Islet precursor cell (in vitro differentiated cells): Measurements from ENCODE around the gene AP1M1.
"Not testable (repeated sequence)": the region's sequence is repeated elsewhere in the genome, so short reads cannot be mapped to it uniquely, and the experiment has no call there.

Experiments used
- DNase-seq: peaks from one replicate; pipeline ENCODE4 v3.0.0-alpha.2; 2018

AP1M1 gene

DNA sequence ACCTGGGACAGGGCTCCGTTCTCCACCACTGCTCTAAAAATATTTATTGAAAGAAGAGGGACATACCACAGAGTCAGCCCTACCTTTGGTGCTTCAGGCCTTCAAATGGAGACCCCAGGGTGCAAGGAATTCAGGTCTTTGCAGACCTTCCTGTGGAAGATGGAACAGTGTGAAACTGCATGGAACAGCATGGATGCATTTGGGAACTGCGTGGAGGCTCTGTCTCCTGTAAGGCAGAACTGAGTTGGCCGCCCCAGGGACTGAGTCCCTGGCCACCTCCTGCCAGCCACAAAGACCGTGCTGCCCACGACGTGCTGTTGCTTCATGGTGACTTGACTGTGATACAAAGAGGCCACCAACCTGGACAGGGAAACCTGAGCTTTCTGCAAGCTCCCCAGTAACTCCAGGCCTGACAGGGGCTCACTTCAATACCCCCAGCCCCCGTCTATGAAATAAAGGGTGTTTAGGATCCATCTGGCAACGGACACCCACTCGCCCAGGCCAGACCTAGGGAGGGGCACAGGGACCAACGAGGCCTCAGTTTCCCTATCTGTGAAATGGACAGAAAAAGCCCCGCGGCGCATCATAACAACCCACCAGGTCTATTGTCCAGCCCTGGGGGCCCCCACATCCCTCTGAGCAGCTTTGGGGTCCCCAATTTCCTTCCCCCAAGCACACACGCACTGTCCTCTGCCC lies 68.3 kb downstream of the AP1M1 start:
- no peak for DNase-seq

DNA sequence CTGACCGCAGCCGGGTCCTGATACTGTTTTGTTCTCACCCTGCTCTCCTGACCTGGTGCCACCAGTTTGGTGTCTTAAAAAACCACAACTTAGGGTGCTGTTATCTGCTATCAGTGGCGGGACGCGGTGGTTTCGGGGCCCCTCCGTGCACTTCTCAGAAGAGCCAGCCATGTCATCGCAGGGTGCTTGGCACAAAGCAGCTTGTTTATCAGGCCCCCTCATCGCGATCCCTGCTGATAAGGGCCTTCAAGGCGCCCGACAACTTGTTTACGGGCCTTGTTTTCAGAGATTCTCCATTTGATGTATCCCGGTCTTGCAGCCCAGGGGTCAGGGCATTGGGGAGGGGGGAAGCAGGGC lies 68.9 kb downstream of the AP1M1 start:
- no peak for DNase-seq

DNA sequence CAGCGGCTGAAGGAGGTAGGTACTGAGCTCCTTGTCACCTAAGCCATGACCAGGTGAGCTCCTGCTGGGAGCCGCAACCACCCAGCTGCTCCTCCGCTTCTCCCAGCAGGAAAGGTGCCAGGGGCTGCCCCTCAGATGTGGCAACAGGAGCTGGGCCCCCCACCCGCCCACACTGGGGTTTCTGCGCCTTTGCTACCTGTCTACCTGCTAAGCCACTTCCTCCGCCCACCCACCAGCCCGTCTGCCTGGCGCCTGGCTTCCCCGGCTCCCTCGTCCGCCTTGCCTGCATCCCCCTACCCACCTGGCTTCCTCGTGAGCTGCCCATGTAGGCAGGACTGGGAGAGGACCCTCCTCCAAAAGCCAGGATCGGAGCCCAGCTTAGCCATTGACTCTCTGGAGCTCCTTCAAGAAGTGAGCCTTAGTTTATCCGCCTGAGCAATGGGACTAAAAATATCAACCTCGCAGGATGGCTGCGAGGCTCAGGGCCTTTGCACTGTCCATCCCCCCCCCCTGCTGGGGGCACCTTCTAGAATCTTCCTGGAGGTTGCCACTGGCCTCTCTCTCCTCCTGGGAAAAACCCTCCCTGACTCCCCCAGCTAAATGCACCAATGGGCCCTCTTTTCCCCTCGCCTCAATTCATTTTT lies 71.1 kb downstream of the AP1M1 start:
- DNase-seq = no peak

DNA sequence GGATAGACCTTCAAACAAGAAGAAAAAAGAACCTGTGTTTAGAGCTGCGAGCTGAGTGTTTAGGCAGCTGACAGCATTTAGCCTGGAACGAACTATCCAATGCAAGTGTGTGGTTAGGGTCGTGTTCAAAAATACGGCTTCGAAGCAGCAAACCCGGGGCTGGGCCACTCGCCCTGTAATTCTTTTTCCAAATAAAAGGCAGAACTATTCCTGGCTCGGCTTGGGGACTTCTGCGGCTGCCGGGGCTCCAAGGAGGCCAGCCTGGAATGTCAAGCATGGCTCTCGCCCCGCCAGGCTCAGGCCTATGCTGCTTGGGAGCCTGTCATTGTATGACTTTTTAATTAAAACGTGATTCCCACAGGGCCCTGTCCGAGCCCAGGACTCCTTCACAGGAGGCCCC lies 75.2 kb downstream of the AP1M1 start:
- no peak for DNase-seq

DNA sequence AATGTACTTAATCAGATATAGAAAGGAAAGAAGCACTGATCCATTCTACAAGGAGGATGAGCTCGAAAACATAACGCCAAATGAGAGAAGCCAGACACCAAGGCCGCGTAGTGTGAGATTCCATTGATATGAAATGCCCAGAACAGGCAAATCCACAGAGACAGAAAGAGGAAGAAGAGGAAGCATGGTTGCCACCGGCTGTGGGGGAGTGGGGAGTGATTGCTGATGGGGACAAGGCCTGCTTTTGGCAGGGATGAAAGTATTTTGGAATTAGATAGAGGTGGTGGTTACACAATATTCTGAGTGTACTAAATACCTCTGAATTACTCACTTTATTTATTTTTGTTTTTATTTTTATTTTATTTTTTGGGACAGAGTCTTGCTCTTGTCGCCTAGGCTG lies 76.7 kb downstream of the AP1M1 start:
- DNase-seq = no peak

DNA sequence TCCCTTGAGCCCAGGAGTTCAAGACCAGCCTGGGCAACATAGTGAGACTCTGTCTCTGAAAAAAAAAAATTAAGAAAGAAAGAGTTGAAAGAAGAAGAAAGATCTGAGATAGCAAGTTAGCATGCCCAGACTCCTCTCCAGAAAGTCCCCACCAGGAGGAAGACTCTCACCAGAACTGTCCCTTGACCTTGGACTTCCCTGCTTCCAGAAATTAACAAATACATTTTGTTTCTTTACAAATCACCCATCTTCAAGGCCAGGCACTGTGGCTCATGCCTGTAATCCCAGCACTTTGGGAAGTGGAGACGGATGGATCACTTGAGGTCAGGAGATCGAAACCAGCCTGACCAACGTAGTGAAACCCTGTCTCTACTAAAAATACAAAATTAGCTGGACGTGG lies 82.6 kb downstream of the AP1M1 start:
- no peak for DNase-seq

DNA sequence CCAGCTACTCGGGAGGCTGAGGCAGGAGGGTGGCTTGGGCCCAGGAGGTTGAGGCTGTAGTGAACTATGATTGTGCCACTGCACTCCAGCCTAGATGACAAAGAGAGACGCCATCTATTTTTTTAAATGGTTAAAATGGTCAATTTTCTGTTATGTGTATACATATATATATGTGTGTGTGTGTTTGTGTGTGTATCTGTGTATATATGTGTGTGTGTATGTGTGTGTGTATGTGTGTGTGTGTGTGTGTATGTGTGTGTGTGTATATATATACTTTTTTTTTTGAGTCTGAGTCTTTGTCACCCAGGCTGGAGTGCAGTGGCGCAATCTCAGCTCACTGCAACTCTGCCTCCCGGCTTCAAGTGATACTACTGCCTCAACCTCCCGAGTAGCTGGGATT lies 84.0 kb downstream of the AP1M1 start:
- no peak for DNase-seq

DNA sequence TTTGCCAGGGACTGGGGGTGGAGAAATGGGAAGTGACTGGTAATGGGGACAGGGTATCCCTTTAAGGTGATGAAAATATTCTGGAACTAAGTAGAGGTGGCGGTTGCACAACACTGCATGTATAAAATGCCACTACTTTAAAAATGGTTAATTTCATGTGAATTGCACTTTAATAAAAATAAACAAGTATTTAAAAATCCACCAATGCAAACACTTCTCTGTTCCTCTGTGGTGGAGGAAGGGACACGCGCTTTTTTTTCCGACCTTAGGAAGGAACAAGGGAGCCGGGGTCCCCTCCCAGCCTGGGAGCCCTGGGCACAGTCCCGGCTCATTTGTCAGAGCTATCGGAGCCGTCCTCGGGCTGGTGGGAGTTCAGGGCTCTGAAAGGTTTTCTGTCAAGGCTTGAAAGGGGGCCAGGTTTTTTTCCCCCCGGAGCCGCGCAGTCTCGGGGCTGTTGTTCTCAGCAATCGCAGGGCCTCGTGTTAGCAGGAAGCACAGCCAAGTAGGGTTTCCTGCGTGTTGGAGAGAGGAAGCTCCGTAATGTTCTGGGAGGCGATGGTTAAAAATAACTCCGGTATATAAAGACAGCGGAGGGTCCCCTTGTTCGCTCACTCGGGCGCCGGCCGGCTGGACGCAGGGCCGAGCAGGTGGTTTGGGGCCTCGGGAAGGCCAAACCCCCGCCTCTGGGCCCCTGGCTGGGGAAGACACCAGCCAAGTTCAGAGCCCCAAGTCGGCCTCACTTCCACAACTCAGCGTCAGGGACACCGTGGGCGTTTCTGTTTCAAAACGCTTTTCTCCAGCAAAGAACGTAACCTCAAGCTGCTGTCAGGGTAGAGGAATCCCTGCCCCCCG lies 85.7 kb downstream of the AP1M1 start:
- DNase-seq = no peak

DNA sequence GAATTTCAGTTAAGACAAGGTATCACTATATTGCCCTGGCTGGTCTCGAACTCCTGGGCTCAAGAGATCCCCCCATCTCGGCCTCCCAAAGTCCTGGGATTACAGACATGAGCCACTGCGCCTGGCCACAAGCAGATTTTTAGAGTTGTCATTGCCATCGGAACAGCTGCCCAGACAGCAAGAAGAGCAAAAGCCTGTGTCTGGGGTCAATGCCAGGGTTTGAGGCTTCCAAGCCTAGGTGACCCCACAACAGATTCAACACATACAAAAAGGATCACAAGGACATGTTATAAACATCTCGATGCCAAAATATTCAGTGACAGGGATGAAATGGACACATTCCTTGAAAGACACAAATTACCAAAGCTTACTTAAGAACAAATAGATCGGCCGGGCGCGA lies 86.8 kb downstream of the AP1M1 start:
- DNase-seq = no peak

DNA sequence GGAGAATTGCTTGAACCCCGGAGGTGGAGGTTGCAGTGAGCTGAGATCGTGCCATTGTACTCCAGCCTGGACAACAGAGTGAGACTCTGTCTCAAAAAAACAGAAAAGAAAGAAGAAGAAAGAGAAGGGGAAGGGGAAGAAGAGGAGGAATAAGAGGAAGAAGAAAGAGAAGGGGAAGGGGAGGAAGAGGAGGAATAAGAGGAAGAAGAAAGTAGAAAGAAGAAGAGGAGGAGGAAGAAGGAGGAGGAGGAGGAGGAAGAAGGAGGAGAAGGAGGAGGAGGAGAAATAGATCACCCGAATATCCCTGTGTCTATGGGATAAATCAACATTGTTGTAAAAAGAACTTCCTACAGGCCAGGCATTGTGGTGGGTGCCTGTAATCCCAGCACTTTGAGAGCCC lies 87.4 kb downstream of the AP1M1 start:
- DNase-seq = not testable (repeated sequence)

DNA sequence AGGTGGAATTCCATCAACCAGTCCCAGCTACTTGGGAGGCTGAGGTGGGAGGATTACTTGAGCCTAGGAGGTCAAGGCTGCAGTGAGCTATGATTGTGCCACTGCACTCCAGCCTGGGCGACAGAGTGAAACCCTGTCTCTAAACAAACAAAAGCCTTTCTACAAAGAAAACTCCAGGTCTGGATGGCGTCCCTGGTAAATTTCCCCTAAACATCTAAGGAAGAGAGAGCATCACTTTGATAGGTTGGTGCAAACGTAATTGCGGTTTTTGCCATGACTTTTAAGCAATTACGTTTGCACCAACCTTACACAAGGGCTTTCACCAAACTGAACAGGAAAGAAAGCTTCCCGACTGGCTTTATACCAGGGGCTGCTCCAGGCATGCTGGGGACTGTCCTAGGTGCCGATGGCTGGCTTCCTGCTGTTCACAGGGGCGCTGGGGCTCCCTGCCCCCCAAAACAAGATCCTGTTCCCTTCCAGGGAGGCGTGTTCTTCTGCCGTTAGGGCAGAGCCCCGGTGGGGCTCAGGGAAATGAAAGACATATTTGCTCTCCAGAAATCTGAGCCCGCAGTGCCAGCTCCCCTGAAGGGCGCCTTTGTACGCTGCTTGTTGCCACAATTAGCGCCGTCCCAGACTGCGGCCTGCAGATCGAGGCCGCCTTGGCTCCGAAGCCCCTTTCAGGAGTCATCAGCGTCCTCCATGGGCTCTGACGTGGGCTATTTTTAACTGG lies 88.2 kb downstream of the AP1M1 start:
- DNase-seq = no peak

DNA sequence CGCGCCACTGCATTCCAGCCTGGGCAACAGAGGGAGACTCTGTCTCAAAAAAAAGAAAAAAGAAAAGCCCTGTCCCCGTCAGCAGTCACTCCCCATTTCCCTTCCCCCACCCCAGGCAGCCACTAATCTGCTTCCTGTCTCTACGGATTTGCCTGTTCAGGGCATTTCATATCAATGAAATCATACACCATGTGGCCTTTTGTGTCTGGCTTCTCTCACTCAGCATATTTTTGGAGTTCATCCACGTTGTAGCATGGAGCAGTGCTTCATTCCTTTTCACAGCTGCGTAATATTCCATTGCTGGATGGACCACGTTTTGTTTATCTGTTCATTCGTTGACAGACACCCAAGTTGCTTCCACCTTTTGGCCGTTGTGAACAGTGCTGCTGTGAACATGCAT lies 90.8 kb downstream of the AP1M1 start:
- DNase-seq = no peak

DNA sequence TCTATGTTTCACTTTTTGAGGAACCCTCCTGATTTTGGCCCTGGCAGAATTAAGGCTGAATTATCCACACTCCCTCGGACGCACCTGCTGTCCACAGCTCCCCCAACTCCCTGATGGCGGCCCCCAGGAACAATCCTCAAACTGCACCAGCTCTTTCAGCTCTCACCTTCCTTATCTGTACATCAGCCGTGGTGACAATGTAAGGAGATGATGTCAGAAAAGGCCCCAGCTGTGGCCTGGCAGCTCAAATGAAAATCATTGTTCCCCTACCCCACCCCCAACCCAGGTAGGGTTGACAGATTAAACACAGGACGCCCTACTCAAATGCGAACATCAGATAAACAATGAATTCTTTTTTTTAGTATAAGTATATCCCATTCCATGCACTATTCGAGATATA lies 91.9 kb downstream of the AP1M1 start:
- DNase-seq = no peak

DNA sequence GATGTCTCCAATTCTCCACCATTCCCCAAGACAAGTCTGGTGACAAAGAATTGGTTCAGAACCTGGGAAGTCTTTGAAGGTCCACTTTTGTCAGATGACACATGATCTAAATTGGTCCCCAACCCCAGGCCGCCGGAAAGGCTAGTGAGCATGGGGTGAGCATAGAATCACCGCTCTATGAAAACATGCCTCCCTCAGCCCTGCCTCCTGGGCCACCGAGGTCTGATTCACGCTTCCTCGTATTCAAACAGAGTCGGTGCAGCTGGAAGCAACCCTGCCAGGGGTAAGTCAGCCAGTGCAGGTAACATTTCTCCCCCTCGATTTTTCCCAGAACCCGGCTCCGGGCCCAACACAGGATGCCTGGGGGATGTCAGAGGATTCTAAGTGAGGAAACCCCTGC lies 93.0 kb downstream of the AP1M1 start:
- no peak for DNase-seq

DNA sequence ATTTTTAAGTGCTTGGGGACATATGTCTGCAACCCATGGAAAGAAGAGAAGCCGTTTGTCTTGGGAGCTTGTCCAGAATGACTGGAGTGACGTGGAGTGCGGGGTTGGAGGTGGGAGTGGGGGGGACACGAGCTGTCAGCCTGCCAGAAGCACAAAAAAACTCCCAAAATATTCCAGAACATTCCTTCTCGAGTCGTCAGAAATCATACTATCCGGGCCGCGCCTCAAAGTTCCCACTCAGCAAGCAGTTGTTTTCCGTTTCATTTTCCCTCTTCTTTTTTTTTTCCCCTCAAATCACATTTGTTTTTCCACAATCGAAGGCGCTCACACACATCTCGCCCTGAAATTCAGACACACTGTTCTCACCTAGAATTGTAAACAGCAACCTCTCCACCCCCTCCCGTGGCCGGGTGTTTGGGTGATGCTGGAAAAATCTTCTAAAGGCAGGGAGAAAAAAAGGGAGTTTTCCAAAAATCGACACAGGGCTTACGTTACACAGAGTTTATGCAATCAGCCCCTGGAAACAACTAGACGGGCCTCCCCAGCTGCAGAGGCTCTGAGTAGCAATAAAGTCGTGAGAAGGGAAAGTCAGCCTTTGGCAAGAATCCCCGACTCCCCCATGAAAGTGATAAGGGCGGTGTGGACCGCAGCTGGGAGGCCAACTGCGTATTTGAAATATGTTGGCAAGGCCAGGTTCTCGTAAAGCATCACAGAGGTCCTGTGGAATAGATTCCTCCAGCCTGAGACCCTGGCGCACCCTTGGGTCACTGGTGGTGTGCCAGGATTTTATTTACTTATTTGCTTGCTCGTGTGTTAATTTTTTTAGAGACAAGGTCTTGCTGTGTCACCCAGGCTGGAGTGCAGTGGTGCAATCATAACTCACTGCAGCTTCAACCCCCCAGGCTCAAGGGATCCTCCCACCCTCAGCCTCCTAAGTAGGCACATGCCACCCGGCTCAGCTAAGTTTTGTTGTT lies 95.7 kb downstream of the AP1M1 start:
- no peak for DNase-seq

DNA sequence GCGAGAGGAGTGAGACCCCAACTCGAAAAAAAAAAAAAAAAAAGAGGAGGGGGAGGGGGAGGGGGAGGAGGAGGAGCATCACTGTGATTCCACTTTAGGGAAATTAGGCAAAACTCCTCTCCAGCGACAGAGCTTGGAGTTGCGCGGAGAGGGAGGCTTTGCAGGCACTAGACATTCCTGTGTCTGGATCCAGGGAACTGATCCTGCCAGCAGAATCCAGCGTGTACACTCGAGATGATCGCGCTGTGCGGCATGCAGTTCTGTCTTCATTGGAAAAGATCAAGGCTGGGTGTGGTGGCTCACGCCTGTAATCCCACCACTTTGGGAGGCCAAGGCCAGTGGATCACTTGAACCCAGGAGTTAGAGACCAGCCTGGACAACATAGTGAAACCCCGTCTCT lies 97.3 kb downstream of the AP1M1 start:
- DNase-seq = no peak
